ENCODE measurements around the gene CAV3.

- TF ChIP-seq POLR2A (IDR thresholded peaks at IDR 0.05; ENCODE audit: low read depth, low read length) = no peak
- TF ChIP-seq POLR2AphosphoS5 (IDR thresholded peaks at IDR 0.05; ENCODE audit: low read depth, low read length) = no peak
These were observed 10.3 kb downstream of the CAV3 start for GRCh38 chr3:8743911-8744310.

Measured in GM12892 (cell line).